ENCODE data around the gene CHMP4A.

DNA sequence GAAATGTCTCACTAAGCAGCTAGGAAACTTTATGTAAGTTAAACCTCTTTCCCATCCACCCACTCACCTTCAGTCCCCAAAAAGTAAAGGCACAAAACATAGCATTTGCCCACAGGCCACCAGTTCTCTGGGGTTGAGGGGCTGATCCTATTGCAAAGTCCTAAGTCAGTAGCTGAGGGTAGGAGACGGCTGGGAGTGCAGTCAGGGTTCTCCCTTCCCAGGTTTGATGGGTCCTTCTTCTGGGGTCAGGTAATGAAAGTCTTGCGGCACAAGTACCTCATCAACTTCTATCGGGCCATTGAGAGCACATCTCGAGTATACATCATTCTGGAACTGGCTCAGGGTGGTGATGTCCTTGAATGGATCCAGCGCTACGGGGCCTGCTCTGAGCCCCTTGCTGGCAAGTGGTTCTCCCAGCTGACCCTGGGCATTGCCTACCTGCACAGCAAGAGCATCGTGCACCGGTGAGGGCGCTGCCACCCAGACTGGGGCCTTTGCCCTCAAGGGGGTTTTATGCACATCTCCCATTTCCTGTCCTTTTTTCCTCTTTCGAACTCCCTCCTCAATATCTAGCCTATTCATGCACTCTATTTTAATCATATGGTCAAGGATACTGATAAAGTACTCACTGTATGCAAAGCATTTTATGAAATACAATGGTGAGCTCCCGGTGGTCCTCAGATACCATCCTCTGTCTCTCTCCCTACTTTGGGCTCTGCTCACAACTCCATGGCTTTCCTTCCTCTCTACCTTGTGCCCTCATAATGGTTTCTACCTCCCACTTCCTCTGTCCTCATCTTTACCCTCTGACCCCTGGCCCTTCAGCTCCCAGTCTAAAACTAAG is 6.8 kb downstream of the CHMP4A start:
- TF ChIP-seq, protein P1, sequence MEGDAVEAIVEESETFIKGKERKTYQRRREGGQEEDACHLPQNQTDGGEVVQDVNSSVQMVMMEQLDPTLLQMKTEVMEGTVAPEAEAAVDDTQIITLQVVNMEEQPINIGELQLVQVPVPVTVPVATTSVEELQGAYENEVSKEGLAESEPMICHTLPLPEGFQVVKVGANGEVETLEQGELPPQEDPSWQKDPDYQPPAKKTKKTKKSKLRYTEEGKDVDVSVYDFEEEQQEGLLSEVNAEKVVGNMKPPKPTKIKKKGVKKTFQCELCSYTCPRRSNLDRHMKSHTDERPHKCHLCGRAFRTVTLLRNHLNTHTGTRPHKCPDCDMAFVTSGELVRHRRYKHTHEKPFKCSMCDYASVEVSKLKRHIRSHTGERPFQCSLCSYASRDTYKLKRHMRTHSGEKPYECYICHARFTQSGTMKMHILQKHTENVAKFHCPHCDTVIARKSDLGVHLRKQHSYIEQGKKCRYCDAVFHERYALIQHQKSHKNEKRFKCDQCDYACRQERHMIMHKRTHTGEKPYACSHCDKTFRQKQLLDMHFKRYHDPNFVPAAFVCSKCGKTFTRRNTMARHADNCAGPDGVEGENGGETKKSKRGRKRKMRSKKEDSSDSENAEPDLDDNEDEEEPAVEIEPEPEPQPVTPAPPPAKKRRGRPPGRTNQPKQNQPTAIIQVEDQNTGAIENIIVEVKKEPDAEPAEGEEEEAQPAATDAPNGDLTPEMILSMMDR (IDR thresholded peaks at IDR 0.05), result no peak
- TF ChIP-seq, protein P2, sequence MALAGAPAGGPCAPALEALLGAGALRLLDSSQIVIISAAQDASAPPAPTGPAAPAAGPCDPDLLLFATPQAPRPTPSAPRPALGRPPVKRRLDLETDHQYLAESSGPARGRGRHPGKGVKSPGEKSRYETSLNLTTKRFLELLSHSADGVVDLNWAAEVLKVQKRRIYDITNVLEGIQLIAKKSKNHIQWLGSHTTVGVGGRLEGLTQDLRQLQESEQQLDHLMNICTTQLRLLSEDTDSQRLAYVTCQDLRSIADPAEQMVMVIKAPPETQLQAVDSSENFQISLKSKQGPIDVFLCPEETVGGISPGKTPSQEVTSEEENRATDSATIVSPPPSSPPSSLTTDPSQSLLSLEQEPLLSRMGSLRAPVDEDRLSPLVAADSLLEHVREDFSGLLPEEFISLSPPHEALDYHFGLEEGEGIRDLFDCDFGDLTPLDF (CRISPR knock-in tag; IDR thresholded peaks at IDR 0.05), result no peak
- TF ChIP-seq NR1H2 (CRISPR knock-in tag; IDR thresholded peaks at IDR 0.05) (no peak), NFE2L1 (CRISPR knock-in tag; IDR thresholded peaks at IDR 0.05) (no peak), CREB1 (CRISPR knock-in tag; IDR thresholded peaks at IDR 0.05) (no peak)
- TF ChIP-seq, protein P3, sequence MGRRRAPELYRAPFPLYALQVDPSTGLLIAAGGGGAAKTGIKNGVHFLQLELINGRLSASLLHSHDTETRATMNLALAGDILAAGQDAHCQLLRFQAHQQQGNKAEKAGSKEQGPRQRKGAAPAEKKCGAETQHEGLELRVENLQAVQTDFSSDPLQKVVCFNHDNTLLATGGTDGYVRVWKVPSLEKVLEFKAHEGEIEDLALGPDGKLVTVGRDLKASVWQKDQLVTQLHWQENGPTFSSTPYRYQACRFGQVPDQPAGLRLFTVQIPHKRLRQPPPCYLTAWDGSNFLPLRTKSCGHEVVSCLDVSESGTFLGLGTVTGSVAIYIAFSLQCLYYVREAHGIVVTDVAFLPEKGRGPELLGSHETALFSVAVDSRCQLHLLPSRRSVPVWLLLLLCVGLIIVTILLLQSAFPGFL (CRISPR knock-in tag; IDR thresholded peaks at IDR 0.05; ENCODE audit: borderline replicate concordance), result no peak
- TF ChIP-seq, protein P4, sequence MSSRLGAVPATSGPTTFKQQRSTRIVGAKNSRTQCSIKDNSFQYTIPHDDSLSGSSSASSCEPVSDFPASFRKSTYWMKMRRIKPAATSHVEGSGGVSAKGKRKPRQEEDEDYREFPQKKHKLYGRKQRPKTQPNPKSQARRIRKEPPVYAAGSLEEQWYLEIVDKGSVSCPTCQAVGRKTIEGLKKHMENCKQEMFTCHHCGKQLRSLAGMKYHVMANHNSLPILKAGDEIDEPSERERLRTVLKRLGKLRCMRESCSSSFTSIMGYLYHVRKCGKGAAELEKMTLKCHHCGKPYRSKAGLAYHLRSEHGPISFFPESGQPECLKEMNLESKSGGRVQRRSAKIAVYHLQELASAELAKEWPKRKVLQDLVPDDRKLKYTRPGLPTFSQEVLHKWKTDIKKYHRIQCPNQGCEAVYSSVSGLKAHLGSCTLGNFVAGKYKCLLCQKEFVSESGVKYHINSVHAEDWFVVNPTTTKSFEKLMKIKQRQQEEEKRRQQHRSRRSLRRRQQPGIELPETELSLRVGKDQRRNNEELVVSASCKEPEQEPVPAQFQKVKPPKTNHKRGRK (CRISPR knock-in tag; IDR thresholded peaks at IDR 0.05; ENCODE audit: borderline replicate concordance), result no peak
